Measurements from ENCODE around the gene ARAP2.

ARAP2 gene

GRCh38 chr4:36235306-36235705 is 9.0 kb downstream of the ARAP2 start:
- WGBS, result 72% methylated on average over 3 of the region's 3 CpGs
- Histone ChIP-seq H3K9ac (ENCODE audit: low read depth, low read length) (no peak overlapping the region), H3K4me1 (ENCODE audit: insufficient read depth, low read length) (no peaks in the 10 kb centered on the region), H3K27ac (ENCODE audit: low read depth, low read length) (no peak overlapping the region), H3K9me3 (ENCODE audit: insufficient read depth, low read depth, low read length) (no peaks in the 10 kb centered on the region), H3K27me3 (ENCODE audit: insufficient read depth, low read length) (no peaks in the 10 kb centered on the region), H3K36me3 (ENCODE audit: insufficient read depth, low read length) (no peaks in the 10 kb centered on the region), H3K4me3 (ENCODE audit: low read length) (no peak overlapping the region)

- Histone ChIP-seq H3K36me3 (ENCODE audit: insufficient read depth, low read length) (no peaks in the 10 kb centered on the region), H3K9ac (ENCODE audit: low read depth, low read length) (no peak overlapping the region), H3K4me3 (ENCODE audit: low read length) (no peak overlapping the region), H3K4me1 (ENCODE audit: insufficient read depth, low read length) (no peaks in the 10 kb centered on the region), H3K9me3 (ENCODE audit: insufficient read depth, low read depth, low read length) (no peaks in the 10 kb centered on the region), H3K27ac (ENCODE audit: low read depth, low read length) (no peak overlapping the region), H3K27me3 (ENCODE audit: insufficient read depth, low read length) (no peaks in the 10 kb centered on the region)
- WGBS, result 96% methylated on average over 9 of the region's 10 CpGs
These were observed 10.6 kb downstream of the ARAP2 start for GRCh38 chr4:36233567-36234266.

- WGBS, result 100% methylated on average over 3 of the region's 3 CpGs
- Histone ChIP-seq H3K4me1 (ENCODE audit: insufficient read depth, low read length) (no peaks in the 10 kb centered on the region), H3K9ac (ENCODE audit: low read depth, low read length) (no peak overlapping the region), H3K36me3 (ENCODE audit: insufficient read depth, low read length) (no peaks in the 10 kb centered on the region), H3K27ac (ENCODE audit: low read depth, low read length) (no peak overlapping the region), H3K9me3 (ENCODE audit: insufficient read depth, low read depth, low read length) (no peaks in the 10 kb centered on the region), H3K27me3 (ENCODE audit: insufficient read depth, low read length) (no peaks in the 10 kb centered on the region), H3K4me3 (ENCODE audit: low read length) (no peak overlapping the region)
These were observed 13.8 kb downstream of the ARAP2 start for GRCh38 chr4:36230534-36230933.

- no peaks in the 10 kb centered on the region for H3K36me3 ChIP-seq (ENCODE audit: insufficient read depth, low read length)
- H3K27ac ChIP-seq (ENCODE audit: low read depth, low read length), result no peak overlapping the region
- no peaks in the 10 kb centered on the region for H3K9me3 ChIP-seq (ENCODE audit: insufficient read depth, low read depth, low read length)
- H3K9ac ChIP-seq (ENCODE audit: low read depth, low read length), result no peak overlapping the region
- no peak overlapping the region for H3K4me3 ChIP-seq (ENCODE audit: low read length)
- WGBS, result 88% methylated on average over 5 of the region's 5 CpGs
- H3K4me1 ChIP-seq (ENCODE audit: insufficient read depth, low read length), result 0 out of 2 replicates have a peak, but pooled peaks cover 3% of the 10 kb centered on the region
- H3K27me3 ChIP-seq (ENCODE audit: insufficient read depth, low read length), result no peaks in the 10 kb centered on the region
These were observed 16.4 kb downstream of the ARAP2 start for GRCh38 chr4:36227913-36228312.

GRCh38 chr4:36226430-36227227 is 17.7 kb downstream of the ARAP2 start:
- H3K4me1 ChIP-seq (ENCODE audit: insufficient read depth, low read length), result 0 out of 2 replicates have a peak, but pooled peaks cover 3% of the 10 kb centered on the region
- H3K9me3 ChIP-seq (ENCODE audit: insufficient read depth, low read depth, low read length), result no peaks in the 10 kb centered on the region
- no peak overlapping the region for H3K9ac ChIP-seq (ENCODE audit: low read depth, low read length)
- H3K27ac ChIP-seq (ENCODE audit: low read depth, low read length), result no peak overlapping the region
- H3K36me3 ChIP-seq (ENCODE audit: insufficient read depth, low read length), result no peaks in the 10 kb centered on the region
- H3K4me3 ChIP-seq (ENCODE audit: low read length), result no peak overlapping the region
- WGBS, result 88% methylated on average over 2 of the region's 2 CpGs
- H3K27me3 ChIP-seq (ENCODE audit: insufficient read depth, low read length), result no peaks in the 10 kb centered on the region

GRCh38 chr4:36224972-36225903 is 19.1 kb downstream of the ARAP2 start:
- 0 out of 2 replicates have a peak, but pooled peaks cover 3% of the 10 kb centered on the region for H3K4me1 ChIP-seq (ENCODE audit: insufficient read depth, low read length)
- no peak overlapping the region for H3K9ac ChIP-seq (ENCODE audit: low read depth, low read length)
- no peaks in the 10 kb centered on the region for H3K9me3 ChIP-seq (ENCODE audit: insufficient read depth, low read depth, low read length)
- H3K27ac ChIP-seq (ENCODE audit: low read depth, low read length), result no peak overlapping the region
- no peaks in the 10 kb centered on the region for H3K36me3 ChIP-seq (ENCODE audit: insufficient read depth, low read length)
- H3K27me3 ChIP-seq (ENCODE audit: insufficient read depth, low read length), result no peaks in the 10 kb centered on the region
- 94% methylated on average over 1 of the region's 2 CpGs for WGBS
- H3K4me3 ChIP-seq (ENCODE audit: low read length), result no peak overlapping the region

- Histone ChIP-seq H3K36me3 (ENCODE audit: insufficient read depth, low read length) (no peaks in the 10 kb centered on the region), H3K4me1 (ENCODE audit: insufficient read depth, low read length) (0 out of 2 replicates have a peak, but pooled peaks cover 3% of the 10 kb centered on the region)
- WGBS, result 92% methylated on average over 1 of the region's 1 CpG
These were observed 21.6 kb downstream of the ARAP2 start for GRCh38 chr4:36222702-36223101.

GRCh38 chr4:36220776-36221175 is 23.5 kb downstream of the ARAP2 start:
- Histone ChIP-seq H3K36me3 (ENCODE audit: insufficient read depth, low read length) (no peaks in the 10 kb centered on the region), H3K9me3 (ENCODE audit: insufficient read depth, low read depth, low read length) (no peaks in the 10 kb centered on the region), H3K4me1 (ENCODE audit: insufficient read depth, low read length) (0 out of 2 replicates have a peak, but pooled peaks cover 3% of the 10 kb centered on the region), H3K27me3 (ENCODE audit: insufficient read depth, low read length) (no peaks in the 10 kb centered on the region), H3K9ac (ENCODE audit: low read depth, low read length) (no peak overlapping the region), H3K27ac (ENCODE audit: low read depth, low read length) (no peak overlapping the region), H3K4me3 (ENCODE audit: low read length) (no peak overlapping the region)
- WGBS, result 100% methylated on average over 2 of the region's 3 CpGs

More at GRCh38 chr4:36222702-36223101, 21.6 kb downstream of the ARAP2 start:
- H3K27ac ChIP-seq (ENCODE audit: low read depth, low read length), result no peak overlapping the region
- no peak overlapping the region for H3K4me3 ChIP-seq (ENCODE audit: low read length)
- H3K9me3 ChIP-seq (ENCODE audit: insufficient read depth, low read depth, low read length), result no peaks in the 10 kb centered on the region
- H3K27me3 ChIP-seq (ENCODE audit: insufficient read depth, low read length), result no peaks in the 10 kb centered on the region
- no peak overlapping the region for H3K9ac ChIP-seq (ENCODE audit: low read depth, low read length)

GRCh38 chr4:36218121-36218520 is 26.2 kb downstream of the ARAP2 start:
- Histone ChIP-seq H3K27me3 (ENCODE audit: insufficient read depth, low read length) (no peaks in the 10 kb centered on the region), H3K4me1 (ENCODE audit: insufficient read depth, low read length) (no peaks in the 10 kb centered on the region), H3K9me3 (ENCODE audit: insufficient read depth, low read depth, low read length) (no peaks in the 10 kb centered on the region), H3K9ac (ENCODE audit: low read depth, low read length) (no peak overlapping the region), H3K4me3 (ENCODE audit: low read length) (no peak overlapping the region), H3K36me3 (ENCODE audit: insufficient read depth, low read length) (no peaks in the 10 kb centered on the region), H3K27ac (ENCODE audit: low read depth, low read length) (no peak overlapping the region)

- Histone ChIP-seq H3K27me3 (ENCODE audit: insufficient read depth, low read length) (no peaks in the 10 kb centered on the region), H3K9ac (ENCODE audit: low read depth, low read length) (no peak overlapping the region), H3K9me3 (ENCODE audit: insufficient read depth, low read depth, low read length) (no peaks in the 10 kb centered on the region), H3K4me1 (ENCODE audit: insufficient read depth, low read length) (no peaks in the 10 kb centered on the region), H3K4me3 (ENCODE audit: low read length) (no peak overlapping the region), H3K27ac (ENCODE audit: low read depth, low read length) (no peak overlapping the region), H3K36me3 (ENCODE audit: insufficient read depth, low read length) (no peaks in the 10 kb centered on the region)
- WGBS, result 84% methylated on average over 3 of the region's 3 CpGs
These were observed 28.7 kb downstream of the ARAP2 start for GRCh38 chr4:36215627-36216026.

Measured in HUES64 (cell line).